ENCODE data around the gene B4GALT1.

The B4GALT1 gene

DNA sequence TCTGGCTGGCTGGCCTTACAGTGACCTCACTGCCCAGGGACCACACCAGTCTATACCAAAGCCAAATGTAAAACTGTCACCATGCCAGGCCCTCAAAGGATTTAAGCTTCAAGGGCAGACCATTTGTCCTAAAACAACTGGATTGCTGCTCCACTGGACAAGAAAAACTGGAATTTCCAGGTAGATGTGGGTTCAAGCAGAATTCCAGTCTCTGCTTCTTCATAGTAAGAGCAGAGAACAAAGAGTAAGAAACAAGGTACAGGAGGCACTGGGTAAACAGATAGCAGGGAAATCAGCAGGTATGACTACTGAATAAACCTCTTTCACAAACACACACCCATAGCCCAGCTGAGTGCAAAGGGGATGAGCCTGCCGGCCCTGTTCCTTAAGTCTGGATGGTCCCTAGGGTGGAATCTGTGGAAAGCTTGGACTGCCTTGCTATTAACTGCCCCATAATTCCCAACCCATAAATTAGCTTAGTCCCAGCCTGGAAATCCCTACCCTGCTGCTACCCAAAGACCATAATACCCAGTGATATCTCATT is 5.5 kb downstream of the B4GALT1 start:
- no peak for TF ChIP-seq GATA2 (IDR thresholded peaks at IDR 0.05; ENCODE audit: low read depth, low read length)
- no peak for TF ChIP-seq GATA3 (IDR thresholded peaks at IDR 0.05; ENCODE audit: low read depth, low read length)

DNA sequence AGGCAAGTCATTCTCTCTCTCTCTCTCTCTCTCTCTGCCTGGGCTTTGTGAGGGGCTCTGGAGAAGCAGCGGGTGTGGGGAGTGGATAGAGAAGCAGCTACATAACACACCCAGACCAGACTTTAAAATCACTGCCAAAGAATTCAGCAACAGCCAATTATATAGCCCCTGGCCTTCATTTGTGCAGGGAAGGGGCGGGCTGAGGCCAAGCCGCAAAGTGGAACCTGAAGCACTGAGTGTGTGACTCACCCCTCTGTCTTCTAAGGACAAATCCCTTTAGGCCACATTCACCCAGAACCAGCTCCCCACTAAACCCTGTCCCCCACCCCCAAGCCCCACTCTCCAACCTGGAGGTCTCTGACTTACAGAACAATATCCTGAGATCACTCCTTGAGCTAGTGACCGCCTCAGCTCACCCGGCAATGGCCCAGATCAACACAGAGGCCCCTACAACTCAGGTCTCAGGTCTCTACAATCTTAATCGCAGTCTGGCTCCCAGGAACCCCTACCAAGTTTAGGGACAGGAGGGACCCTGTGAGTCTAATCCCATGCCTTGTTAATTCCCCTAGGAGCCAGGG is 6.0 kb downstream of the B4GALT1 start:
- no peak for TF ChIP-seq GATA3 (IDR thresholded peaks at IDR 0.05; ENCODE audit: low read depth, low read length)
- no peak for TF ChIP-seq GATA2 (IDR thresholded peaks at IDR 0.05; ENCODE audit: low read depth, low read length)

DNA sequence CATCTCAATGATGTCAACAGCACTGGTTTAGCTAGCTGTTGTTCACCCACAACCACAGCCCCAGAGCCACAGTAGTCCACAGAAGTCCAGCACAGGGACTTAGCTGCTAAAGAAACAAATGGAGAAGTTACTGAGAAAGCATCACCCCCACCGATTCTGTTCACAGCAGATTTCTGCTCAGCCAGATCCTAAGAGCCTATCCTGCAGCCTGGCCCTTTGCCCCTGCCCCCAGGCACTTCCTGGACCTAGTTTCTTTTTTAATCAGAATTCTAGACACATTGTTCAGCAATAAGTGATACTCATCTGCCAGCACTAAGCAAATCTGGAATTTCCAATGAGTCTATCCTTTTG is 7.4 kb downstream of the B4GALT1 start:
- TF ChIP-seq GATA3 (IDR thresholded peaks at IDR 0.05; ENCODE audit: low read depth, low read length) (no peak), GATA2 (IDR thresholded peaks at IDR 0.05; ENCODE audit: low read depth, low read length) (no peak)

DNA sequence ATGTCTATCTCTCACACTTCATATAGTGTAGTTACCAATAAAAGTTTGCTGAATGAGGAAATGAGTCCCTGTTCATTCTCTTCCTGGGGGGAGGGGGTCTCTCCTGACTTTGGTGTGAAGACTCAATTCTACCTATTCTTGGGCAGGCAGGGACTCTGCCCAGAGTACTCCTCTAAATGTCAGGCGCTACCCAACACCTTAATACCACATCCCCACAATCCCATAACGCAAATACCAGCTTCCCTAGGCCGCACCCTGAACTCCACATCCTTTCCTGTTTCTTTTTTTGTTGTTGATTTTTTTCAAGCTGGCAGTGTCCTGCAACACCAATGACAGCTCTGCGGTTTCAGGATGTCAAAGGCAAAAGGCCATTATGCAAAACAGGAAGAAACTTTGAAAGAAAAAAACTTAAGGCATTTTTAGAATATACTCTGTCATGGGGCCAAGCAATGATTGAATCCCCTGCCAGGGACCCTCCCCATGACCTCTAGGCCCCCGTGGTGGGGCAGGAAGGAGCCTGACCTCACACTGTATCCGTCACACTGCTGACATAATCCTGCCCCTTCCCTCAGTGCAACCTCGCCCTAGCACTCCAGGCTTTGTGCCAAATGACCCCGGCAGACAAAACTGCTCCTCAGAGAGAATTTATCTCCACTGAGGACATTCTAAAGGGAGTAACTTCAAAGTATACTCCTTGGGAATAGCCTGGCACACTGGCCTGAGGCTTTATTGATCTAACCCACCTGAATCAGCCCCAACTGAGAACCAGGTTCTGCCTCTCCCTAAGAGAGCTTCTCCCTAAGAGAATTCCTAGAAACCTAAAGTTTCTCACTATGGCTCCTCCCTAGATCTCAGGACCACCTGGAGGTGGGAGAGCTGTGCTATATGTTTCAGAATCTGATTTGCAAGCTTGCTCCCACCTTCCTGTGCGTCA is 8.0 kb downstream of the B4GALT1 start:
- no peak for TF ChIP-seq GATA2 (IDR thresholded peaks at IDR 0.05; ENCODE audit: low read depth, low read length)
- TF ChIP-seq GATA3 (IDR thresholded peaks at IDR 0.05; ENCODE audit: low read depth, low read length): no peak

DNA sequence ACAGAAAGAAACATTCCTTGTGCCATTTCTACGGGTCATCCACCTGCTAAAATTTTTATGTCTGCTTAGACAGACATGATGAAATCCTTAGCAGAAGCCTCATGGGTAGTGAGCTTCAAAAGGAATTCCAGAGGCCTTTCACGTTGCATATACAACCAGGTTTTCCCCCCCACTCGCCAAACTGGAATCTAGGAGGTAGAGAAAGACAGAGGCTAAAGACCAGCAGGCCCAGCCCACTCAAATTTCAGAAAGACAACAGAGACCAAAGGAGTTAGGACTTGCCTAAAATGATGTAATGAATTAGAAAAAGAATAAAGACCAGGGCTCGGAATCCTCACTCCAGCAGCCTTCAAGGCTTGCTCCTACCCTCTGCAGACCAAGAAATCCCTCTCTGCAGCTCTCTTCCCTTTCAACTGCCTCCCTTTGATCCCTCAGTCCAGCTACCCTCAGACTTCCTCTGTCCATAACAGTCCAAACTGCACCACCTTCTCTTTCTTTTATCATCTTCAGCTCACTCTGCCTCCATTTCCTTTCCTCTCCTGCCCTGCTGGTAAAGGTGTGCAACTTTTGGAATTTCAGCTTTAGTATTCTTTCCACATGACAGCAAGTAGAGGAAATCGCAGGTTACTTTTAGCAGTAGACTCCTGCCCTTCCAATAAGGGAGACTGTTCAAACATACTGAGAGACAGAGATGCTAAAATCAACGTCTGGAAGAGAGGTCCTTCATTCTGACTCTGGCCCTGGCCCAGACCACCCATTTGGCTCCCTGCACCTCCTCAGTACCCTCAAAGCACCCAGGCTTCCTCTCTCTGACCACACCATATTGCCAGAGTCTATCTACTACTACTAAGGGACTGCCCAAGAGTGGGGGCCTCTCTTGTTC is 8.9 kb downstream of the B4GALT1 start:
- TF ChIP-seq GATA3 (IDR thresholded peaks at IDR 0.05; ENCODE audit: low read depth, low read length): no peak

DNA sequence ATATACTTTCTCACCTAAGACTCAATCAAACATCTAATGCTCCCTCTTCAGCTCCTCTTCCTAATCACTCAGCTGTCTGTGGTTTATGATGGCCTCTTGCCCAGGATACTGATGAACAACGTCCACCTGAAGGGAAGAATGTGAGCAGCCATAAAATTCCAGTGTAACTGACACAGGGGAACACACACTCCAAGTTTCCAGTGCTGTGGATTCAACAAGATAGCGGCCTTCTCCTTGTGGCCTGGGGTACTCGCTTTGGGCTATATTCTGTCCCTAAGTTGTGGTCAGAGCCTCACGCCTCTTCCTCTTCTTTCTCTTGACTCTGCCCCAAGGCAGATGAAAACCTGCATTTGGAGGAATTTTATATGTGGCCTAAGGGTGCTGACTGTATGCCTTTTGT is 11.7 kb downstream of the B4GALT1 start:
- TF ChIP-seq GATA3 (IDR thresholded peaks at IDR 0.05; ENCODE audit: low read depth, low read length) (no peak), GATA2 (IDR thresholded peaks at IDR 0.05; ENCODE audit: low read depth, low read length) (no peak)

DNA sequence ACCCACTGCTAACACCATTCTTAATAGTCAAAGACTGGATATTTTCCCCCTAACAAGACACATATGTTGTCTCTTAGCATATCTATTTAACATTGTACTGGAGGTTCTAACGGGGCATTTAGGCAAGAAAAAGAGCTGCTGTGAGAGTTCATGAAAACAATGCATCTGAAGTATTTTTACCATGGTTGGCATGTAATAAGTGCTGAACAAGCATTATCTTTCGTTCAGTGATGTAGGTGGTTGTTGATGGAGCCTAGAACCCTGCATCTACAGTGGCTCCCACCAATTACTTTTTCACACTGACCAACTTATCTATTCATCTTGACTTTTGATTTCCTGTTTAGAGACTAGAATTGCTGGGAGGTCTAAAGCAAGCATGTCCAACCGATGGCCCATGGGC is 12.8 kb downstream of the B4GALT1 start:
- TF ChIP-seq GATA3 (IDR thresholded peaks at IDR 0.05; ENCODE audit: low read depth, low read length) (no peak), GATA2 (IDR thresholded peaks at IDR 0.05; ENCODE audit: low read depth, low read length) (no peak)

DNA sequence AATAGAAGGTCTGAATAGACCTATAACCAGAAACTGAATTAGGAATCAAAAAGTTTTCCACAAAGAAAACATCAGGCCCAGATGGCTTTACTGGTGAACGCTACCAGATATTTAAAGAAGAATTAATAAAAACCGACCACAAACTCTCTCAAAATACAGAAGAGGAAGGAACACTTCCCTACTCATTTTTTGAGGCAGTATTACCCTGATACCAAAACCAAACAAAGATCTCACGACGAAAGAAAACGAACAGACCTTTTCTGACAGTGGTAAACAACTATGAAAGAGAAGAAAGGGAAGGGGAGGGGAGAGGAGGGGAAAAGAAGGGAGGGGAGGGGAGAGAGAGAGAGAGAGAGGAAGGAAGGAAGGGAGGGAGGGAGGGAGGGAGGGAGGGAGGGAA is 13.5 kb downstream of the B4GALT1 start:
- TF ChIP-seq GATA3 (IDR thresholded peaks at IDR 0.05; ENCODE audit: low read depth, low read length) (no peak), GATA2 (IDR thresholded peaks at IDR 0.05; ENCODE audit: low read depth, low read length) (no peak)

DNA sequence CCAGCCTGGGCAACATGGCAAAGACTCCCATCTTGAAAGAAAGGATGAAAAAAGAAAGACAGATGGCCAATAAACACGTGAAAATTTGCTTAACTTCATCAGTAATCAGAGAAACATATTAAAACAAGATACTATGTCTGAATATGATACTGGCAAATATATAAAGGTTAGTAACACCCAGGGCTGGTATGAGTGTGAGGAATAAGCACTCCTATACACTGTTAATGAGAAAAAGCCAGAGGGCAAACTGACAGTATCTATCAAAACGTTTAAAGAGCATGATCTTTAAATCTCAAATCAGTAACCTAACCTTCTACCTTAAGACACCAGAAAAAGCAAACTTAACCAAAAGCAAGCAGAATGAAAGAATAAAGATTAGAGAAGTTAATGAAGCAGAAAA is 14.1 kb downstream of the B4GALT1 start:
- TF ChIP-seq GATA3 (IDR thresholded peaks at IDR 0.05; ENCODE audit: low read depth, low read length) (no peak), GATA2 (IDR thresholded peaks at IDR 0.05; ENCODE audit: low read depth, low read length) (no peak)

DNA sequence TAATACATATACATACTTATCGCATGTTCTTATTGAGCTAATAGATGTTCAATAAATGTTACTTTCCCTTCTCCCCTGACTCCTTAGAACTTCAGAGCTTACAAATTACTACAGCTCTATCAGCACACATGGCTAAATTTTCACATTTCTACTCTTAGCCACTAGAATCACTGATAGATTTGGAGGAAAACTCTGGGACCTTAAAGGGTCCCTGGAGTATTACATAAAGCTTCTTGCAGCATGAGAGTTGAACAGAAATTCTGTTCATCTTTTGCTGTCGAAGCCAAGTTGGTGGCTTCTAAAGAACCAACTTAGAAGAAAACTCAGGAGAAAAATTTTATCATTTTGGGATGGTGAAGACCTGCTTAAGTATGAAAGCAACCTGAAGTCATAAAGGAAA is 15.5 kb downstream of the B4GALT1 start:
- no peak for TF ChIP-seq GATA3 (IDR thresholded peaks at IDR 0.05; ENCODE audit: low read depth, low read length)
- no peak for TF ChIP-seq GATA2 (IDR thresholded peaks at IDR 0.05; ENCODE audit: low read depth, low read length)

DNA sequence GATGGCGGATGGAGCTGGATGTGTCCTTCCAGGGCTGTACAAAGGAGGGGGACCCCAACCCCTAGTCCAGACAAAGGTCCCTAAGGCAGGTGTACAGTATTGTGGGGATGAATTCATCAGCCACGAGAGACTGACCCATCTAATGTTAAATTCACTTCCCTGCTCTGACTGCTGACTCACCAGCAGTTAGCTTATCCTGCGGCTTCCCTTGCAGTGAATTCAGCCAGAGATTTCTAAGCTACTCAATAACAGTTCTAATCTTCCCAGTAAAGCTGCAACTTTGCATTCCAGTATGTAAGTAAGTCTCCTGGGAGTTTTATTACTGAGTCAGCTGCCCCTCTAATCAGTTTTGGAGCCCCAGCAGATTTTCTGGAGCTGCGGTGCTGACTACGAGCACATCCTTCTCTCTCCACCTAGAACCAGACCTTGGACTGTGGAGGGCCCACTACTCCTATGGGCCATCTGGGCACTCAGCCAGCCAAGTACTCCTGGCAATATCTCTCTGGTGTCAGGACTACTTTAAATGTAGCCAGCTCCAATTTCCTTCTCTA is 16.1 kb downstream of the B4GALT1 start:
- TF ChIP-seq GATA2 (IDR thresholded peaks at IDR 0.05; ENCODE audit: low read depth, low read length): no peak
- TF ChIP-seq GATA3 (IDR thresholded peaks at IDR 0.05; ENCODE audit: low read depth, low read length): no peak

DNA sequence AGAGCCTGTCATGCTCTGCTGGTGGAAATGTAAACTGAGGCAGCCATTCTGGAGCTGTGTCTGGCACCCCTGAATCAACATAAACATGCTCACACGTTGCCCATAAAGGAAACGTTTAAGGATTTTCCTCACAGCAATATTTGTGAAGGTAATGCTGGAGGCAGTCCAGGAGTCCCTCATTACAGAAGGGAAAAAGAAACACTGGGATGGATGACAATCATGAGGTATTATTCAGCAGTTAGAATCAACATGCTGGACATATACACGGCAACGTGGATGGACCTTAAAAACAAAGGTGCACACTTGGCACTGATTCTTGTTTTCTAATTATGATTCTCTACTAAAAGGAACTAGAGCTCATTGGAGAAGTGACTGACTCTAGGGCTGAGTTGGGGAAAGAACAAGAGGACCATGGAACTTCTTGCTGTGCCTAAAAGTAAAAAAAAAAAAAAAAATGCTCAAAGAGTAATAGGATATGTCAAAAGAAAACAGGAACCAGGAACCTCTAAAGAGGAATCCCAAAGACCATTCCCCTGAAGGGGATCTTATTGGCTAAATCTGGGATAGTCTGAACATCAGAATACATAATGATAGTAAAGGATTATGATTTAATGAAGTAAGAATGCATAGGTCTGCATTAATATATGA is 18.6 kb downstream of the B4GALT1 start:
- TF ChIP-seq GATA2 (IDR thresholded peaks at IDR 0.05; ENCODE audit: low read depth, low read length) (no peak), GATA3 (IDR thresholded peaks at IDR 0.05; ENCODE audit: low read depth, low read length) (no peak)

DNA sequence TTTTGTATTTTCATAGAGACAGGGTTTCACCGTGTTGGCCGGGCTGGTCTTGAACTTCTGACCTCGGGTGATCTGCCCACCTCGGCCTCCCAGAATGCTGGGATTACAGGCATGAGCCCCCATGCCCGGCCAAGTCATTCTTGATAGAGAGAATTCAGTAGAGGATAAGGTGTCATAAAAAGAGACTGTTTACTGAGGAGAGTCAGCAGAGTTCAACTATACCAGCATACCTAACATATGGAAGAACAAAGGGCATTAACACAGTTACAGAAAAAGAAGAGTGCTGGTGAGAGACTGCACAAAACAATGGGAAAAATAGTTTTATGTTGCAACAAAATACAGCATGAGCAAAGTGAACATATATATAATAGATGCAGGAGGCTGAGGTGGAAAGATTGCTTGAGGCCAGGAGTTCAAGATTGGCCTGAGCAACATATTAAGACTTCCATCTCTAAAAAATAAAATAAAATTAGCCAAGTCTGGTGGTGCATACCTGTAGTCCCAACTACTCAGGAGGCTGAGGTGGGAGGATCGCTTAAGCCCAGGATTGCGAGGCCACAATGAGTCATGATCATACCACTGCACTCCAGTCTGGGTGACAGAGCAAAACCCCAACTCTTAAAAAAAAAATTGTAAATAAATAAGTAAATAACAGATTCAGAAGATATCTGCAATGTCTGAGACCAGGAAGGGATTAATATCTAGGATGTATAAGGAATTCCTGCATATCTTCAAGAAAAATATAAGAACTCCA is 19.5 kb downstream of the B4GALT1 start:
- no peak for TF ChIP-seq GATA2 (IDR thresholded peaks at IDR 0.05; ENCODE audit: low read depth, low read length)
- TF ChIP-seq GATA3 (IDR thresholded peaks at IDR 0.05; ENCODE audit: low read depth, low read length): no peak
